GM18511 (cell line): ENCODE data around the gene KCP.

ENCODE experiments used
- ATAC-seq: cut with Tn5 transposase; IDR thresholded peaks from one replicate; pipeline ENCODE4 v1.9.1; 2021; ENCODE audit warnings: mild to moderate bottlenecking, moderate library complexity; ENCODE audit not compliant: unreplicated experiment

The KCP gene

DNA sequence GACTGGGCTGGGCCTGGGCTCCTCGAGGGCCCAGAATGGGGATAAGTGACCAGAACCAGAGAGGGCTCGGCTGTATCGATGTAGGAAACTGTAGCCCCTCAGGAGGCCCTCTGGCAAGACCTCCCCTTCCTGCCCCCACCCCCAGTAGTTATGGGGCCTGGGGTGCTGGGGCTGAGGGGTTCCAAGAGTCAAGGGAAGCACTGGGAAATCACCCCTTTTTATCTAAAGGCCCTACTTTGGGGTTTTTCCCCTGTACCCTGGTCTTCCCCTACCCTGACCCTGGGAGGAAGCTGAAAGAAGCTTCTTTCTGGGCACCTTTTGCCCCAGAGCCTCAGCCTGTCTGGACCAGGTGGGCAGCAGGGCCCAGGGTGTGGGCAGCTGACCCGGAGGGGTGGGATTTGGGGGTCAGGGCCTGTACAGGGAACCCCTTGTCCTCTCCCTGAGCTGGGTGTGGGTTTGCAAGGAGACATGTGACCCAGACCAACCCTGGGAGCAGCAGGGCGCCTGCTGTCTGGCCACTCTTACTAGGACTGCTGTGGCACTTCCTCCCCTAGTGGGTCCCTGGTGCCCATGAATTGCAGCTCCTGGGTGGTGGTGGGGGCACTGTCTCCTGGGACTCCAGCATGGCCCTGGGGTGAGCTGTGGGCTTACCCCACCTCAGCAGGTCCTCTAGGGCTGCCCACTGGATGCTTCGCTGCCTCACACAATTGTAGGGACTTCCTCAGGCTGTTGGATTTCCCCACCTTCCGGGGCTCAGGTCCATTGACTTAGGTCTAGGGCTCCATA, 28.8 kb upstream of the KCP start:
- no peak for ATAC-seq

DNA sequence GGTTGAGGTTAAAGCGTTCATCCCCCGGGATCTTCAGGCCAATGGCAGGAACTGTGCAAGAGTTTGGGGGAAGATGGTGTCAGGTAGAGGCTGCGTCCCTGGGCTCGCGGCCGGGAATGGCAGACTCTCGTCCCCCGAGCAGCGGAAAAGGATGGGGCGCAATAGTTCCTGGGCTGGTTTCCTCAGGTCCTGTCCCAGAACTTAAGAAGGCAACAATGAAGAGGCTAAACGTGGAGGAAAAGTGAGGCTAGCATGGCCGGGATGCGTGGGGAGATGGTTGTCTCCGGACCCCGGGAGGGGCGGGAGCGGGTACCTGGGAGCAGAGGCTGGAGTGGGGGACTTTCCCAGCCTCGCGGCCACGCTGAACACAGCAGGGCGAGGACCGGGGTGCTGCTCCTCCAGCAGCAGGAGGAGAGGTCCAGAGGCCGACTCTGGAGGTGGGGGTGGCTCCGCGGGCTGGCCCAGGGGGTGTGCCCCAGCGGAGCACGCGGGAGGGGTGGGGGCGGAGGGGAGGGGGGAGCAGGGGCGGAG, 28.1 kb upstream of the KCP start:
- no peak for ATAC-seq

DNA sequence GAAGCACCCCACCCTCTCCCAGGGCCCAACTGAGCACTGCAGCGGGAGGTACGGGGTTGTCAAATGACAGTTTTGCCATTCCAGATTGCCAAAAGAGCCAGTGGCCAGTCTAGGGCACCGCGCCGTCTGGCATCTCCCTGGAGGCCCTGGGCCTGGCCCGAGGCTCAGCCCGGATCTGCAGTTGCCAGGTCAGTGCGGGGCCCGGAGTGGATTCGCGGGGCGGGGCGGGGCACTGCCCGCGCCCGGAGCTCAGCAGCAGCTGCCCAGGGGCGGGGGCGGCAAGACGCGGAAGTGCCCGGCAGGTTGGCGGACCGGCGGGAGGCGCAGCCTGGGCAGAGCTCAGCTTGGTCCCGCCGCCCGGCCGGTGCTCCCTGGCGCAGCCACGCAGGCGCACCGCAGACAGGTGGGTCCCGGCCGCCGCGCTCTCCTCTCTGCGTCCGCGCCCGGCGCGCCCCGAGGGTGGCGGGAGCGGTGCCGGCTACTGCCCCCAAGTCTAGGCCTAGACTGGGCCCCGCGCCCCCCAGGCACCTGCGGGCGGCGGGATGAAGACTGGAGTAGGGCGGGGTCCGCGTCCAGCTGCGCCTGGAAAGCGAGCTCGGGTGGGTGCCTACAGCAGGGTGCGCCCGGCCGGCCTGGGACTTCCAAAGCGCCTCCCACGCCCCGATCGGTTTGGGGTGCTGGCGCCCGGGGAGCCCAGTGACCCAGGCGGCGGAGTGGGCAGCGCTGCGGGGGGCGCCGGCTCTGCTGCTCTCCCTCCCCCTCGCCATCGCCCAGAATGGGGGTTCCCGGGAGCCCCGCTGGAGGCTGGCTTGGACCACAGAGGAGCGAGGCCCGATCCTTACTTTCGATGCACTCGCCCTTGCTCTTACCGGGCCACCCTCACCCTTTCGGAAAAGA, 27.4 kb upstream of the KCP start, which contains the start of gene IRF5:
Gene IRF5, plus strand, starts transcription at position 281 of the 897 bp plus-strand sequence. CDS start 4,155 bp downstream, outside the sequence.
- ATAC-seq, result no peak

DNA sequence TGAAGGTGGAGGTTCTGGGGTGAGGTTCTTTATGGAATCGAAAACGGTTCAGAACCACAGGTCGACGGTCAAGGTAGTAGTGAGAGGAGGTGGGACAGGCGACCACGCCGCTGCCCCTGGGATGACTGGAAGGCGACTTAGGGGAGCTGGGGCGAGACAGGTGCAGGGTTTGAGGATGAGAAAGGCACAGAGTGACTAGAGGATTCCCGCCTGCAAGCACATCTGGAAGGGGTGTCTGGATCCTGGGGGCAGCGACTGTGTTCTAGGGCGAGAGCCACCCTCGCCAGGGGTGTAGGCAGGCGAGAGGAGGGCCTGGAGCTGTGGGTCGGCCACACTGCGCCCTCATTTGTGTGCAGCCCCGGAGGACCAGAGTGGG, 26.8 kb upstream of the KCP start:
- no peak for ATAC-seq

DNA sequence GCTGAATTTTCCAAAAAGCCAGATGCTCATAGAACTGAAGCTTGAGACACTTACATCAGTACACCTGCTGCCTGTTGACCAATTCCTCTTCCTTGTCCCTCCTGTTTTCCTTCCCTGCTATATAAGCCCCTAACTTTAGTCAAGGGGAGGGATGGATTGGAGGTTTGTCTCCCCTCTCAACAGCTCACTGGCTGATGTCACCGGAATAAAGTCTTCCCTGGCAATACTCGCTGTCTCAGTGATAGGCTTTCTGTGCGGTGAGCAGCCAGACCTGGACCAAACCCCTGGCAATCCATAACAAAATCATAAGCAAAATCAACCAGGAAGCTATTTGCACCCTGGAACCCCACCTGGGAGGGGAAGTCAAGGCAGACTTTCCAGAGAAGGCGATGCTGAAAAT, 26.3 kb upstream of the KCP start:
- no peak for ATAC-seq

DNA sequence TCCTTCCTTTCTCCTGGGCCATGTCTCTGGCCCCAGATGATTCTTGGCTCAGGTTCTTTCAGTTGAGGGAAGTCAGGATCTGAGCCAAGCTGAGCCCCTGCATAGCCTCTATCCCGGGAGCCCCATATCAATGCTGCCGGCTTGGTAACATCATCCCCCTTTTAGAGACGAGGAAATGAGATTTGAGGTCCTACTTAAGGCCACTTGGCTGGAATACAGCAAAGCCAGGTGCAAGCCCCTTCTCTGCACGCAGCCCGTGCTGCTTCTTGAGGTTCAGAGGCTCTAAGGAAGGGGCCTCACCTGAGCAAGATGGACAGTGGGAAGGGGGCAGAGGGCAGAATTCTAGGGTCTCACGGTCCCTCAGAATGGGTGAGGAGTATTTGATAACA, 24.8 kb upstream of the KCP start:
- ATAC-seq, result no peak

DNA sequence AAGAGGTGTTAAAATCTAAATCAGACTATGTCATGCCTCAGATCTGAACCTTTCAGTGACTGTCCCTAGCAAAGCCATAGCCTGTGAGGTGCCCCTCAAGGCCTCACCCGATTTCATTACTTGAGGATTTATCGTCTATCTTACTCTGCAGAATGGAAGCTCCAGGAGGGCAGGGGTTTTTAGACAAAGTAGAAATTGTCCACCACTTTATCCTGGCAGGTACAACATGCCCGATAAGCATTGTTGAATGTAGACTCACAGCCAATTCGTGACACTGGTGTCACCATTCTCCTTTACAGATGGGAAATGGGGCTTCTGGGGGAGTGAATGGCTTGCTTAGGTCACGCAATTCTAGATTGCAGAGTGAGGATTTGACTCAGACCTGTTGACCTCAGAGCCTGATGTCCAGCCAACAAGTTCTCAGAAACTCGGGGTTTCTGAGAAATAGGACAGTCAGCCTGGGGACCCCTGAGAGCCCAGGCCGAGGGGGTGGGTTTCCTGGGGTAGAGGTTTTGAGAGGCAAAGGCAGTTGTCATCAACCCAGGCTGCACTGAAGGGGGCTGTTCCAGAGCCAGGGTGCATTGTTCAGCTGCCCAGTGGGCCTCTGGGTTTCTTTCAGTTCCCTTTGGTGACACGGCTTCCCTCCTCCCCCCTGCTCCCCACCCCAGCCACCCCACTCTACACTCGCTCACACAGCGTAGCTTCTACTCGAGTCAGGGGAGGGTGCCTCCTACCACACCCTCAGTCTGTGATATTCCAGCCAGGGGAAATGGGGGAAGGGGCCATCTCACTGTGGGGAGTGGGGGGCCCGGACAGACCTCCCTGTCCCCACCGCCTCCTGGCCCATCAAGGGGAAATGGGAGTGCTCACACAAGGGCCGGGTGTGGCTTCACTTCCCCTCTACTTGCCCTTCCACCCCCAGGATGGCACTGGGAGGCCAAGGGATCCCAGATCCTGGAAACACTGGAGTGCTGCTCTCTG, 24.1 kb upstream of the KCP start:
- ATAC-seq, result peak; percentile 40

DNA sequence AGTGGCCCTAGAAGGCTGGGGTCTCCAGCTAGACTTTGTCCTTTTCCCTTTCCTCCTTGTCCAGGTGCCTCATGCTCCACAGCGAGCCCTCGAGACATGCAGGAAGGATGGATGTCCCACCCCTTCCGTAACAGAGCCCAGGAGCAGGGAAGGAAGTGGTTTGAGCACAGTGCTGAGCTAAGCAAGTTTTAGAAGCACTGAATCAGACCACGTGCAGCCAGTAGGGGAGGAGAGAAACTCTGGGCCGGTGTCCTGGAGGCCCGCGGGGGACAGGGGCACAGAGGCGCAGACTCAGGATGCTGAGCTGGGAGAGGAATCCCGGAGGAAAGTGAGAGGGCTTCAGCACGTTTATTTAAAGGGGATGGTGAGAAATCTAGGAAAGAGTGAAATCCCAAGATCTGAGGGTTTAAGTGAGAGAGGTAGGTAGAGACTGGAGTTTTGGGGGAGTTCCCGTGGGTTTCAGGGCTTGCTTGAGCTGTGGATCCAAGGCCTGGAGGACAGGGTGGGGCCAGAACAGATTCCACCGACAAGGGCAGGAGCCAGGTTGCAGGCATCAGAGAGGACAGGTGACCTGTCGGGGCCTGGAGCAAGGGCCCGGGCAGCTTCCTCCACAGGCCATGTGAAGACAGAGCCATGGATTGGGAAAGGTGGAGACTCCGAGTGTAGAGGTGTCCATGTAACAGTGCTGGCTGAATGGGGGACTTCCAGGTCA, 22.8 kb upstream of the KCP start:
- ATAC-seq, result peak; percentile 33

DNA sequence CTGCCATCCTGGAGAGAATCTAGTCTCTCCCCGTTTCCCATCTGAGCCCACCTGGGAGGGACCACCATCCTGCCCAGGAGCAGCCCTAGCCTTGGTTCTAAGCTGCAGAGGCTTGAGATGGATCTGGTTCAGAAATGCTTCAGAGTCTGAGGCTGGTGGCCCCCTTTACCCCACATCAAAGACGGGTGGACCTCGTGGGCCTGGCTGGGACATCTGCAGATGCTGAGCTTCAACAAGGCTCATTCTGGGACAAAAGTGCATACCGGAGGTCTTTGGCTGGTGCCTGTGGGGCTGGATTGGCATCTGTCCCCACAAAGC, 22.3 kb upstream of the KCP start:
- ATAC-seq, result no peak

DNA sequence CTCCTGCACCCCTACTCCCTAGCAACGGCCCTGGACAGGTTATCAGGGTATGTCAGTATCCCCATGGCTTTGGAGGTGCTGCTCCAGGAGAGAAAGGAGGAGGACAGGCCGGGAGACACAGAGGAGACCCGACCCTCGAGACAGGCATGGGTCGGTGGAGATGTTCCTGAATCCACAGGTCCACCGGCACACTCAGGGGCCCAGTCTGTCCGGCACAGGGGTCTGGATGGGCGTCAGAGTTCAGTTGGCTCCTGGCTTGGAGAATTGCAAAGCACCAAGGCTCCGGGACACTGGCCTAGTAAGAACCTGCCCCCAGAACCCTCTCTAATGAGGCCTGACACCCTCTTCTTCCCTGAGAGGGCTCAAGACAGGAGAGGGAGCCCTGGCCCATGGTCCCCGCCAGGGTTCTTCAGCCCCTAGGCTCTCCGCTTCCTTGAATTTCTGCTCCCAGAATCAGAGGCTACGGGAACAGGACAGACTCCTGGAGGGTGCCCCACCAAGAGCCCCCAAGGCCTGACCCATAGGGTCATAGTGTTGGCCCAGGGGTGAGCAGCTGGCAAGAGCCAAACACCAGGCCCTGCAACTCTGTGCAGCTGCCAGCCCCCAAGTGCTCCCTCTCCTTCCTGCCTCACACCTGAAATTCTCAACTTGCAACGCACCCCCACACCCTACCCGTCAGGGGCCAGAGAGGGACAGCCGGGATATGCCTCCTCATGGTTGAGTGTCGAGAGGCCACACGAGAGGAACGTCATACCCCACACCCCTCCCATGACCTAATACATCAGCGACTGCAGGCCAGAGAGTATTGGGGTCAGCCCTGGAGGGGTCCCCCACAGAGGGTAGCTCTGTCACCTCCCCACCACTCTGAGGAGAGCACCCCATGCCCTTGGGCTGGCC, 21.7 kb upstream of the KCP start:
- no peak for ATAC-seq

DNA sequence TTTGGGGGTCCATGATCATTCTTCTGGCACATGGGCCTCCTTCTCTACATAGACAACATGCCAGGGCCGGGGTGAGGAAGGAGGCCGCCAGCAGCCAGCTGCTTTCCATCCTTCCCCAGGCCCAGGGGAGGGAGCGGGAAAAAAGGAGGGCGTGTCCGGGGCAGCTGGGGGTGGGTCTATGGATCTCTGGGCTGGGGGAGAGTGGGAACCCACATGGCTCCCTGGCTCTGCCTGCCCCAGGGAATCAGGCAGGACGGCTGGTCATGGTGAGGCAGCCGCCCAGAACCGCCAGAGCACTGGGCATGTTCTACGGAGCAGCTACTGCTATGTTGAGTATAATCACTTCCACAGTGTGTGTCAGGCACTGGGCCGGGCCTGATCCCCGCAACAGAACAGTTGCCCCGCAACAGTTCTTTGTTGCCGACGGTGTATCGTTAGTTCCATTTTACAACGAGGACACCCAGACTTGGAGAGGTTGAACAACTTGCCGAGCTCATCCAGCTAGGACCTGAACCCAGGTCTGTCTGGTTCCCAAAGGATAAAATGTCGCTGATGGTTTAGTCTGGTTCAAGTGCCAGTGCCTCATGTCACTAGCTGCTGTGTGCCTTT, 20.8 kb upstream of the KCP start:
- no peak for ATAC-seq

DNA sequence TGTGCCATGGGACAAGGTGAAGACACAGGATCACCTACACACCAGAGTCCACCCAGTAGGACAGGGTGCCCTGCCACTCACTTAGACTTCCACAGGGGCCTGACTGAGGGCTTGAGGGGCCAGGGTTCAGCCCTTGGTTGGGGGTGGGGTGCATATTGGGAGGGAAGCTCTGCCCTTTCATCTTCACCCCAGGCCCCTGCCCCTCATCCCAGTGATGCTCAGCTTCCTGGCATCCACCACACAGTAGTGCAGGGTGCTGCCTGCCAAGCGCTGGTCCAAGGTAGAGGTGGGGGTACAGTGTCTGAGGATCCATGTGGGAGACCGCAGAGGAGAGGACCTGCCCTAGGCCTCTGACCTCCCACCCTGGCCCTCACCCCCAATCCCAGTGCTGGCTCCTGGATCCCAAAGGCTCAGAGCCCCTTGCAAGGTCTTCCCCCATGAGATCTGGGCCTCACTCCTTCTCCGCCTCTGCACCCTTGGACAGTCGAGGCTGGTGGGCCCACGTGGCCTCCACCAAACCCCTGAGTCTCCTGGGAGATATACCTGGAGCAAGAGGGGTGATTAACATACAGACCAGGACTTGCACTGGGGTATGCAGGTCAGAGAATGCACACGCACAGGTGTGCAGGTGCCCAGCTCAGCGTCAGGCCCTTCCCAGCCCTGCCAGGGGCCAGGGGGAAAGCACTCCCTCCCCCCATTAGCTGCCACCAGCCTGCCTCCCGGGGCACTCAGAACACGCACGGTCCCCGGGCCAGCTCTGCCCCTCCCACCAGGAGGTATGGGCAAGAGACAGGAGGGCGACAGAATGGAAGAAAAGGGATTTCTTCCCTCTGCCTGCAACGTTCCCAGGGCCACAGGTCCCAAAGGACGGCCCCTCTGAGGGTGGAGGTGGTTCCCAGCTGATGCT, 18.6 kb upstream of the KCP start:
- ATAC-seq, result no peak

DNA sequence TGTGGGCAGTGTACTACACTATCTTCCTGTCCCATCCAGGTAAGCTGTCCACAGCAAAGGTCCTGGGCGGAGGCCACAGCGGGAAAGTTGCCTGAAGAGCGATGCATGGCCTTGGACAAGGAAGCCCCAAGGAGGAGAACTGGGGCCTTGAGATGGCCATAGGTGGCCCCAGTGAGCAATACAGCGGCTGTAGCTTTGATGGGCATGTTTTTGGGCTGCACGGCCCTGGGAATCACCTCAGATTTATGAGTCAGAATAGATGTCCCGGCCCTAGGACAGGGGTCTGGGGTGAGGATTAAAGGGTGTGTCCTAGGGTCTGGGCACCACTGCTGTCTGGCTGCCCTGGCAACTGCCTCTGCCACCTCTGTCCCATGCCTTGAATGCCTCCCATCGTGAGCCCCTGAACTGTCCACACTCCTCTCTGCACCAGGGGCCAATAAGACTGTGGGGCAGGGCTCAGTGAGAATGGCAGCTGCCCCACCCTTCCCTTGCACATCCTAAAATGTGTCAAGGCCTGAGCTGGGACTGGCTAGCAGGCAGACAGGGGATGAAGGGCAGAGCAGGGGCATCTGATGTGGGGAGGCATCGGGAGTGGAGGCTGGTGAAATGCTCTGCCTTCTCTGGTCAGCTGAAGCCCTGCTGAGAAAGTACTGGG, 17.8 kb upstream of the KCP start:
- ATAC-seq, result no peak

DNA sequence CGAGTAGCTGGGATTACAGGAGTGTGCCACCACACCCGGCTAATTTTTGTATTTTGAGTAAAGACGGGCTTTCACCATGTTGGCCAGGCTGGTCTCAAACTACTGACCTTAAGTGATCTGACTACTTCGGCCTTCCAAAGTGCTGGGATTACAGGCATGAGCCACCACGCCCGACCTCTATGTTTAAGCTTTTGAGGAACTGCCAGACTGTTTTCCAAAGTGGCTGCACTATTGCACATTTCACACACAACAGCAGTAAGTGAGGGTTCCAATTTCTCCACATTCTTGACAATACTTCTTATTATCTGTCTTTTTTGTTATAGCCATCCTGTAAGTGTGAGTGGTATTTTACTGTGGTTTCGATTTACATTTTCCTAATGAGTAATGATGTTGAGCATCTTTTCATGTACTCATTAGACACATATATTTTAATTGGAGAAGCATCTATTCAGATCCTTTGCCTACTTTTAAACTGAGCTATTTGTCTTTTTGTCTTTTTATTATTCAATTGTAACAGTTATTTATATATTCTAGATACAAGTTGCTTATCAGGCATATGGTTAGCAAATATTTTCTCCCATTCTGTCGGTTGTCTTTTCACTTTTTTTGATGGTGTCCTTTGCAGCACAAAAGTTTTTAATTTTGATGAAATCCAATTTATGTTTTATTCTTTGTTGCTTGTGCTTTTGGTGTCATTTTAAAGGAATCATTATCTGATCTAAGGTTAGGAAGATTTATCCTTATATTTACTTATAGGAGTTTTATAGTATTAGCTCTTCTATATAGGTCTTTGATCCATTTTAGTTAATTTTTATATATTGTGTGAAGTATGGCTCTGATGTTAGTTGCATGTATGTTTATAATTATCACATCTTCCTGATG, 14.4 kb upstream of the KCP start:
- ATAC-seq, result no peak

DNA sequence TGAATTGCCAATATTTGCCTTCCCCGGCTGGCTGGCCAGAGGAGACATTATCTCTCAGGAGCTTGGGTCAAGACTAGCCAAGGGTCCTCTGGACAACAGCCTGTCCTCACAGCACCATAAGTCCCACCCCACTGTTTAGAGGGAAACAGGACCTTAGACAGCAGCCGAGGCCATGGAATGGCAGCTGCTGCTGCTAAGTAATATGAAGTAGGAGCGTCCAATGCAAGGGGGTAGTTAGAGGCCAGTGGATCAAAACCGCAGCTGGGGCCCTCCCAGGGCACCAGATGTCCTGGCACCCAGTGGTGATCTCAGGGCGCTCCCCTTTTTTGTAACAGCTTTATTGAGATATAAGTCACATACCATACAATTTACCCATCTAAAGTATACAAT, 12.9 kb upstream of the KCP start:
- no peak for ATAC-seq
